HUES6 (cell line): Measurements from ENCODE around the gene KCNG4.

Experiments used
- H3K27ac ChIP-seq: 2 replicates; pipeline ENCODE4 v1.7.0; 2013; ENCODE audit warnings: low read depth, mild to moderate bottlenecking, low read length, inconsistent platforms
- H3K27me3 ChIP-seq: 2 replicates; pipeline ENCODE4 v1.6.1; 2013; ENCODE audit warnings: low read length; ENCODE audit not compliant: control insufficient read depth, insufficient read depth
- H3K36me3 ChIP-seq: 2 replicates; pipeline ENCODE4 v1.6.1; 2013; ENCODE audit warnings: low read length; ENCODE audit not compliant: control insufficient read depth, insufficient read depth
- H3K4me1 ChIP-seq: 2 replicates; pipeline ENCODE4 v1.6.1; 2013; ENCODE audit warnings: low read length; ENCODE audit not compliant: control insufficient read depth, insufficient read depth
- H3K4me3 ChIP-seq: 2 replicates; pipeline ENCODE4 v1.5.1; 2013; ENCODE audit warnings: low read depth, low read length
- H3K9ac ChIP-seq: one replicate; pipeline ENCODE4 v1.6.1; 2013; ENCODE audit warnings: mild to moderate bottlenecking, low read length
- H3K9me3 ChIP-seq: 2 replicates; pipeline ENCODE4 v1.6.1; 2013; ENCODE audit warnings: low read depth, low read length; ENCODE audit not compliant: control insufficient read depth, insufficient read depth

The KCNG4 gene

GRCh38 chr16:84239909-84240308, at the start of gene KCNG4:
TSS of gene KCNG4 (minus strand) at chr16:84240012. CDS start at chr16:84237485, 2,527 bp downstream.
- Histone ChIP-seq H3K27me3 (no peaks in the 10 kb centered on the region), H3K4me1 (no peaks in the 10 kb centered on the region), H3K9me3 (no peaks in the 10 kb centered on the region; the same call in 1 of the 2 replicates), H3K4me3 (no peak within 1 kb of the TSS), H3K9ac (no peak within 1 kb of the TSS), H3K36me3 (no peaks in the 10 kb centered on the region), H3K27ac (no peak within 1 kb of the TSS)

- no peak overlapping the region for H3K4me3 ChIP-seq
- H3K36me3 ChIP-seq: no peaks in the 10 kb centered on the region
- no peak overlapping the region for H3K27ac ChIP-seq
- no peaks in the 10 kb centered on the region for H3K9me3 ChIP-seq
- no peak overlapping the region for H3K9ac ChIP-seq
- H3K27me3 ChIP-seq: no peaks in the 10 kb centered on the region
- H3K4me1 ChIP-seq: peaks cover 21% of the 10 kb centered on the region
Measured at GRCh38 chr16:84288902-84289301, 49.1 kb upstream of the KCNG4 start.

- Histone ChIP-seq H3K4me1 (peaks cover 17% of the 10 kb centered on the region), H3K9ac (no peak overlapping the region), H3K27ac (no peak overlapping the region)
Measured at GRCh38 chr16:84286578-84287240, 46.9 kb upstream of the KCNG4 start.

GRCh38 chr16:84284154-84284722, 44.4 kb upstream of the KCNG4 start:
- Histone ChIP-seq H3K27ac (no peak overlapping the region), H3K36me3 (no peaks in the 10 kb centered on the region), H3K9me3 (no peaks in the 10 kb centered on the region), H3K9ac (no peak overlapping the region), H3K4me3 (peak overlapping the region; percentile 28), H3K27me3 (no peaks in the 10 kb centered on the region), H3K4me1 (peaks cover 15% of the 10 kb centered on the region)

More at GRCh38 chr16:84286578-84287240, 46.9 kb upstream of the KCNG4 start:
- H3K36me3 ChIP-seq: no peaks in the 10 kb centered on the region
- no peak overlapping the region for H3K4me3 ChIP-seq
- no peaks in the 10 kb centered on the region for H3K9me3 ChIP-seq
- H3K27me3 ChIP-seq: no peaks in the 10 kb centered on the region

- Histone ChIP-seq H3K4me1 (peaks cover 22% of the 10 kb centered on the region), H3K4me3 (peak overlapping the region; percentile 28), H3K27me3 (no peaks in the 10 kb centered on the region), H3K27ac (no peak overlapping the region), H3K9me3 (no peaks in the 10 kb centered on the region), H3K9ac (no peak overlapping the region), H3K36me3 (no peaks in the 10 kb centered on the region)
Measured at GRCh38 chr16:84283314-84284153, 43.7 kb upstream of the KCNG4 start.

- Histone ChIP-seq H3K4me3 (no peak overlapping the region), H3K27ac (no peak overlapping the region), H3K27me3 (no peaks in the 10 kb centered on the region), H3K9ac (no peak overlapping the region), H3K9me3 (no peaks in the 10 kb centered on the region), H3K36me3 (no peaks in the 10 kb centered on the region), H3K4me1 (peaks cover 24% of the 10 kb centered on the region)
Measured at GRCh38 chr16:84282533-84282932, 42.7 kb upstream of the KCNG4 start.

GRCh38 chr16:84281074-84281473, 41.3 kb upstream of the KCNG4 start:
- Histone ChIP-seq H3K36me3 (no peaks in the 10 kb centered on the region), H3K27ac (no peak overlapping the region), H3K9me3 (no peaks in the 10 kb centered on the region), H3K4me1 (peaks cover 24% of the 10 kb centered on the region), H3K4me3 (no peak overlapping the region), H3K9ac (no peak overlapping the region), H3K27me3 (no peaks in the 10 kb centered on the region)

- no peaks in the 10 kb centered on the region for H3K36me3 ChIP-seq
- no peaks in the 10 kb centered on the region for H3K9me3 ChIP-seq
- H3K27me3 ChIP-seq: no peaks in the 10 kb centered on the region
- H3K27ac ChIP-seq: no peak overlapping the region
- H3K4me1 ChIP-seq: peaks cover 24% of the 10 kb centered on the region
- no peak overlapping the region for H3K4me3 ChIP-seq
- no peak overlapping the region for H3K9ac ChIP-seq
Measured at GRCh38 chr16:84279881-84280280, 40.1 kb upstream of the KCNG4 start.

GRCh38 chr16:84278968-84279367, 39.2 kb upstream of the KCNG4 start:
- Histone ChIP-seq H3K27me3 (no peaks in the 10 kb centered on the region), H3K9ac (no peak overlapping the region), H3K27ac (no peak overlapping the region), H3K4me3 (no peak overlapping the region), H3K4me1 (peaks cover 18% of the 10 kb centered on the region), H3K36me3 (no peaks in the 10 kb centered on the region), H3K9me3 (no peaks in the 10 kb centered on the region)

- no peaks in the 10 kb centered on the region for H3K9me3 ChIP-seq
- H3K36me3 ChIP-seq: no peaks in the 10 kb centered on the region
- no peaks in the 10 kb centered on the region for H3K27me3 ChIP-seq
- no peak overlapping the region for H3K9ac ChIP-seq
- H3K4me3 ChIP-seq: no peak overlapping the region
- no peak overlapping the region for H3K27ac ChIP-seq
- H3K4me1 ChIP-seq: peaks cover 12% of the 10 kb centered on the region
Measured at GRCh38 chr16:84278333-84278732, 38.5 kb upstream of the KCNG4 start.

GRCh38 chr16:84277244-84277823, 37.5 kb upstream of the KCNG4 start:
- no peaks in the 10 kb centered on the region for H3K36me3 ChIP-seq
- no peak overlapping the region for H3K27ac ChIP-seq
- no peak overlapping the region for H3K4me3 ChIP-seq
- no peak overlapping the region for H3K9ac ChIP-seq
- peaks cover 10% of the 10 kb centered on the region for H3K4me1 ChIP-seq
- no peaks in the 10 kb centered on the region for H3K27me3 ChIP-seq
- no peaks in the 10 kb centered on the region for H3K9me3 ChIP-seq
